Astrocyte of the cerebellum (primary cell): ENCODE results near the gene COG8.

Experiments used
- DNase-seq: peaks from one replicate; pipeline ENCODE4 v3.0.0-alpha.2; 2011; ENCODE audit warnings: low read depth
- H3K4me3 ChIP-seq: 2 replicates; pipeline ENCODE4 v1.5.1; 2011; ENCODE audit warnings: mild to moderate bottlenecking, low read depth, low read length, moderate library complexity
- CTCF ChIP-seq: IDR thresholded peaks from 2 replicates; pipeline ENCODE4 v1.5.1; 2012; ENCODE audit warnings: low read length, low read depth, moderate library complexity, mild to moderate bottlenecking; ENCODE audit errors: missing control alignments
- in situ Hi-C: cut with HindIII; loops from 2 replicates; pipeline ENCODE4 v1.10.0; 2017; ENCODE audit warnings: low sequenced_read_pairs

COG8 gene

GRCh38 chr16:69320740-69321073 is 18.7 kb downstream of the COG8 start:
- no peak overlapping the region for H3K4me3 ChIP-seq
- no peak for TF ChIP-seq CTCF
- in situ Hi-C loops = no loop called here
- DNase-seq = no peak

- TF ChIP-seq CTCF = no peak
- no peak overlapping the region for H3K4me3 ChIP-seq
- no peak for DNase-seq
- in situ Hi-C loops = no loop called here
These were observed 19.3 kb downstream of the COG8 start for GRCh38 chr16:69319826-69320739.

- no peak for TF ChIP-seq CTCF
- in situ Hi-C loops = no loop called here
- no peak overlapping the region for H3K4me3 ChIP-seq
- no peak for DNase-seq
These were observed 20.0 kb downstream of the COG8 start for GRCh38 chr16:69319381-69319780.

GRCh38 chr16:69318911-69319289 is 20.5 kb downstream of the COG8 start:
- TF ChIP-seq CTCF = no peak
- DNase-seq = no peak
- in situ Hi-C loops = no loop called here
- no peak overlapping the region for H3K4me3 ChIP-seq

GRCh38 chr16:69318177-69318910 is 21.0 kb downstream of the COG8 start:
- no peak for DNase-seq
- in situ Hi-C loops = no loop called here
- no peak for TF ChIP-seq CTCF
- no peak overlapping the region for H3K4me3 ChIP-seq

- in situ Hi-C loops = no loop called here
- no peak for TF ChIP-seq CTCF
- H3K4me3 ChIP-seq = no peak overlapping the region
- no peak for DNase-seq
These were observed 22.7 kb downstream of the COG8 start for GRCh38 chr16:69316595-69317034.
